HG02970 (cell line): Measurements from ENCODE around the gene RTTN.

Source experiments
- ATAC-seq: cut with Tn5 transposase; IDR thresholded peaks from one replicate; pipeline ENCODE4 v1.9.1; 2021; ENCODE audit warnings: mild to moderate bottlenecking, moderate library complexity, moderate number of reproducible peaks; ENCODE audit not compliant: unreplicated experiment, low FRiP score

The RTTN gene

GRCh38 chr18:70085641-70086040 lies 119.8 kb downstream of the RTTN start:
- no peak for ATAC-seq

- ATAC-seq = no peak
Observed at GRCh38 chr18:70082430-70082829, 123.1 kb downstream of the RTTN start.

GRCh38 chr18:70078106-70078505 lies 127.4 kb downstream of the RTTN start:
- no peak for ATAC-seq

- ATAC-seq = no peak
Observed at GRCh38 chr18:70075906-70076305, 129.6 kb downstream of the RTTN start.

- ATAC-seq = no peak
Observed at GRCh38 chr18:70074116-70074515, 131.4 kb downstream of the RTTN start.

GRCh38 chr18:70073432-70073831 lies 132.1 kb downstream of the RTTN start:
- no peak for ATAC-seq

GRCh38 chr18:70072678-70073077 lies 132.8 kb downstream of the RTTN start:
- no peak for ATAC-seq

- no peak for ATAC-seq
Observed at GRCh38 chr18:70069965-70070364, 135.5 kb downstream of the RTTN start.

GRCh38 chr18:70069382-70069781 lies 136.1 kb downstream of the RTTN start:
- ATAC-seq = no peak

GRCh38 chr18:70068981-70069380 lies 136.5 kb downstream of the RTTN start:
- no peak for ATAC-seq

- ATAC-seq = no peak
Observed at GRCh38 chr18:70059684-70060083, 145.8 kb downstream of the RTTN start.

GRCh38 chr18:70058916-70059315 lies 146.6 kb downstream of the RTTN start:
- ATAC-seq = peak; percentile 83

GRCh38 chr18:70047931-70048603 lies 157.4 kb downstream of the RTTN start:
- ATAC-seq = no peak

- no peak for ATAC-seq
Observed at GRCh38 chr18:70046796-70047195, 158.7 kb downstream of the RTTN start.

- ATAC-seq = no peak
Observed at GRCh38 chr18:70046207-70046606, 159.3 kb downstream of the RTTN start.

GRCh38 chr18:70044632-70045031 lies 160.9 kb downstream of the RTTN start:
- no peak for ATAC-seq

- no peak for ATAC-seq
Observed at GRCh38 chr18:70041459-70042050, 163.9 kb downstream of the RTTN start.

GRCh38 chr18:70039186-70039585 lies 166.3 kb downstream of the RTTN start:
- ATAC-seq = no peak

GRCh38 chr18:70037431-70038061 lies 167.9 kb downstream of the RTTN start:
- ATAC-seq = no peak

GRCh38 chr18:70036771-70037347 lies 168.6 kb downstream of the RTTN start:
- peak; percentile 97 for ATAC-seq

- no peak for ATAC-seq
Observed at GRCh38 chr18:70036168-70036567, 169.3 kb downstream of the RTTN start.

GRCh38 chr18:70031221-70031620 lies 174.3 kb downstream of the RTTN start:
- ATAC-seq = no peak
